A549 treated with RU486 at 1 μM for 4 hours (cell line): ENCODE results near the gene DLGAP5. TPM values are rescaled to one million over a fixed set of nuclear protein-coding genes. Genes with fewer than 3 reads are reported as not detected.

Experiments used
- total RNA-seq: library from RNA; stranded (reverse); fragments of 200-300 nt; extraction: Qiagen RNA extraction; gene quantifications from 5 replicates; pipeline ENCODE4 v1.2.3, GENCODE V29; 2022; ENCODE audit warnings: low read depth

DLGAP5 gene, protein sequence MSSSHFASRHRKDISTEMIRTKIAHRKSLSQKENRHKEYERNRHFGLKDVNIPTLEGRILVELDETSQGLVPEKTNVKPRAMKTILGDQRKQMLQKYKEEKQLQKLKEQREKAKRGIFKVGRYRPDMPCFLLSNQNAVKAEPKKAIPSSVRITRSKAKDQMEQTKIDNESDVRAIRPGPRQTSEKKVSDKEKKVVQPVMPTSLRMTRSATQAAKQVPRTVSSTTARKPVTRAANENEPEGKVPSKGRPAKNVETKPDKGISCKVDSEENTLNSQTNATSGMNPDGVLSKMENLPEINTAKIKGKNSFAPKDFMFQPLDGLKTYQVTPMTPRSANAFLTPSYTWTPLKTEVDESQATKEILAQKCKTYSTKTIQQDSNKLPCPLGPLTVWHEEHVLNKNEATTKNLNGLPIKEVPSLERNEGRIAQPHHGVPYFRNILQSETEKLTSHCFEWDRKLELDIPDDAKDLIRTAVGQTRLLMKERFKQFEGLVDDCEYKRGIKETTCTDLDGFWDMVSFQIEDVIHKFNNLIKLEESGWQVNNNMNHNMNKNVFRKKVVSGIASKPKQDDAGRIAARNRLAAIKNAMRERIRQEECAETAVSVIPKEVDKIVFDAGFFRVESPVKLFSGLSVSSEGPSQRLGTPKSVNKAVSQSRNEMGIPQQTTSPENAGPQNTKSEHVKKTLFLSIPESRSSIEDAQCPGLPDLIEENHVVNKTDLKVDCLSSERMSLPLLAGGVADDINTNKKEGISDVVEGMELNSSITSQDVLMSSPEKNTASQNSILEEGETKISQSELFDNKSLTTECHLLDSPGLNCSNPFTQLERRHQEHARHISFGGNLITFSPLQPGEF
- 19.2 to 42.0 TPM (median 33.7 TPM) in 5 replicates for total RNA-seq

DNA sequence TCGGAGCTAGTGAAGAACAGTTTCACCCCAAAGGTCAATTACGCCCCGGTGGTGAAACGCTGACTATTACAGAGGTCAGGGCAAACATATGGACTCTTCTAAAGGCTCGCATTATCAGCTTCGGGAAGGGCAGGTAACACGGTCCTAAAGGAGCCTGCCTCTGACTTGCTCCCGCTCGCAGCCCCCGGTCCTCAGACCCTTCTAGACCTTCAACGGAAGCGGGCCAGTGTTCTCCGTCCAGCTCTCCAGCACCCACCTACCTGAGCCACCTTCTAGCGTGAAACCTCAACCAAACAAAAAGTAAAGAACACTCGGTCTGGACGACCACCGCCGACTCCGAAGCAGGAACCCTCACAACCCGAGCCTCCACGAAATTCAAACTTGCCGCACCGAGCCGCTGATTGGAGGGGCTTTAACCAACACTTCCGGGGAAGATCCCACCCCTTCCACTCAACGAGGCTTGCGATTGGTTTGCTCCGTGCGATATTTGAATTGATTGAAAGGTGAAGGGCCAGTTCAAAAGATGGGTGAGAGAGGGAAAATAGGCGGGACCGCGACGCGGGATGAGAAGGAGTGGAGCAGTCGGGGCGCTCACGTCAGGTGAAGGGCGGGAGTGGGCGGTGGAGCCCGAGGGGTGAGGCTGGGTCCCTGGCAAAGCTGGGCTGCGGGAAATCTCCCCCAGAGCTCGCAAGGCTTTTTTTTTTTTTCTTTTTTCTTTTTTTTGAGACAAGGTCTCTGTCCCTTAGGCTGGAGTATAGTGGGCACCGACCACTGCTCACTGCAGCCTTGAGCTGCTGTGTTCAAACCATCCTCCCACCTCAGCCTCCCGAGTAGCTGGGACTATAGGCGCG lies at the start of gene DLGAP5:
Gene DLGAP5 (minus strand): TSS at position 383 of the 851 bp plus-strand sequence. CDS start 2,406 bp downstream, outside the sequence.

DNA sequence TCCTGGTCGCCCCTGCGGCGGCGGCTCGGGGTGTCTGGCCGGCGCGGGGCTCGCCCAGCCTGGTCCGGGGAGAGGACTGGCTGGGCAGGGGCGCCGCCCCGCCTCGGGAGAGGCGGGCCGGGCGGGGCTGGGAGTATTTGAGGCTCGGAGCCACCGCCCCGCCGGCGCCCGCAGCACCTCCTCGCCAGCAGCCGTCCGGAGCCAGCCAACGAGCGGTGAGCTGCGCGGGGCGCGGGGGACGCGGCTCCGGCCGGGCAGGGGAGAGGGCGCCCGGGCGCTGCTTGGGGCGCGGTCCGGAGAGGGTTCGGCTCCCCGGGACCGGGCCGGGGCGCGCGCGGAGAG lies 62.3 kb downstream of the DLGAP5 start, which contains the start of gene LGALS3:
Gene LGALS3 (plus strand): TSS at position 167 of the 342 bp plus-strand sequence. CDS start 8,122 bp downstream, outside the sequence.

Other genes with a start within 250 kb of the DLGAP5 start
- 7.7 to 13.5 TPM (median 12.8 TPM) in 5 replicates for gene WDHD1, start 164.5 kb downstream of the DLGAP5 start, total RNA-seq
- gene SOCS4, start 164.3 kb downstream of the DLGAP5 start, total RNA-seq: 4.6 to 9.7 TPM (median 9.1 TPM) in 5 replicates
- 103 to 120 TPM (median 114 TPM) in 5 replicates for gene MAPK1IP1L, start 139.9 kb downstream of the DLGAP5 start, total RNA-seq
- gene LGALS3, start 62.3 kb downstream of the DLGAP5 start, total RNA-seq: 150 to 195 TPM (median 179 TPM) in 5 replicates
- gene FBXO34, start 79.8 kb upstream of the DLGAP5 start, total RNA-seq: 10.9 to 16.3 TPM (median 14.8 TPM) in 5 replicates
- 3.2 to 5.9 TPM (median 5.6 TPM) in 5 replicates for gene ATG14, start 220.2 kb upstream of the DLGAP5 start, total RNA-seq
- gene TBPL2, start 249.0 kb upstream of the DLGAP5 start, total RNA-seq: not detected in 5 replicates